ENCODE results near the gene LGSN.

- TF ChIP-seq CTCF (IDR thresholded peaks at IDR 0.05 in 8 of 11, conservative IDR thresholded peaks at IDR 0.05 in 3 of 11) (no peak), POLR2A (IDR thresholded peaks at IDR 0.05) (no peak), POLR2AphosphoS5 (IDR thresholded peaks at IDR 0.05) (no peak)
Observed at GRCh38 chr6:63303476-63303875, 16.3 kb downstream of the LGSN start.

Data from spleen (tissue), 7 donors.